CD4-positive, alpha-beta T cell treated with Interleukin-1 beta for 1 hour (primary cell): ENCODE results near the gene ENTPD2.

Experiments used
- DNase-seq, 2 donors: peaks; one replicate each; pipeline ENCODE4 v3.0.0-alpha.2; 2020 to 2022

ENTPD2 gene

GRCh38 chr9:137027369-137028262 is 26.2 kb downstream of the ENTPD2 start, which contains the start of gene ABCA2:
TSS of gene ABCA2 (minus strand) at chr9:137028237. CDS start at chr9:137028140, 97 bp downstream.
- DNase-seq = no peak

GRCh38 chr9:137026828-137027227 is 27.0 kb downstream of the ENTPD2 start:
- DNase-seq = no peak

- no peak for DNase-seq
Observed at GRCh38 chr9:137026384-137026783, 27.5 kb downstream of the ENTPD2 start.

- peak; percentile 27 to 53 for DNase-seq
Observed at GRCh38 chr9:137025517-137025966, 28.3 kb downstream of the ENTPD2 start.

GRCh38 chr9:137023583-137023991 is 30.3 kb downstream of the ENTPD2 start:
- no peak for DNase-seq

- no peak for DNase-seq
Observed at GRCh38 chr9:137023157-137023556, 30.7 kb downstream of the ENTPD2 start.

GRCh38 chr9:137022662-137023008 is 31.2 kb downstream of the ENTPD2 start:
- no peak for DNase-seq

- DNase-seq = peak; percentile 74
Observed at GRCh38 chr9:137021979-137022661, 31.7 kb downstream of the ENTPD2 start.

GRCh38 chr9:137021568-137021978 is 32.3 kb downstream of the ENTPD2 start:
- DNase-seq = no peak

- no peak for DNase-seq
Observed at GRCh38 chr9:137020771-137021567, 32.9 kb downstream of the ENTPD2 start.

GRCh38 chr9:137019891-137020683 is 33.8 kb downstream of the ENTPD2 start:
- DNase-seq = no peak

- DNase-seq = no peak
Observed at GRCh38 chr9:137018761-137019559, 34.9 kb downstream of the ENTPD2 start.

GRCh38 chr9:137017791-137018497 is 35.9 kb downstream of the ENTPD2 start:
- no peak for DNase-seq

GRCh38 chr9:137017071-137017470 is 36.8 kb downstream of the ENTPD2 start:
- DNase-seq = no peak

- DNase-seq = no peak
Observed at GRCh38 chr9:137016436-137016835, 37.4 kb downstream of the ENTPD2 start.

- DNase-seq = no peak
Observed at GRCh38 chr9:137015976-137016375, 37.9 kb downstream of the ENTPD2 start.

GRCh38 chr9:137015540-137015930 is 38.3 kb downstream of the ENTPD2 start:
- no peak for DNase-seq

- no peak for DNase-seq
Observed at GRCh38 chr9:137014776-137015539, 38.9 kb downstream of the ENTPD2 start.

- DNase-seq = no peak
Observed at GRCh38 chr9:137014166-137014565, 39.7 kb downstream of the ENTPD2 start.

GRCh38 chr9:137013571-137013940 is 40.3 kb downstream of the ENTPD2 start:
- DNase-seq = no peak
